Measurements from ENCODE around the gene HPX.
"Not testable (repeated sequence)": the region's sequence is repeated elsewhere in the genome, so short reads cannot be mapped to it uniquely, and the experiment has no call there.

The HPX gene

DNA sequence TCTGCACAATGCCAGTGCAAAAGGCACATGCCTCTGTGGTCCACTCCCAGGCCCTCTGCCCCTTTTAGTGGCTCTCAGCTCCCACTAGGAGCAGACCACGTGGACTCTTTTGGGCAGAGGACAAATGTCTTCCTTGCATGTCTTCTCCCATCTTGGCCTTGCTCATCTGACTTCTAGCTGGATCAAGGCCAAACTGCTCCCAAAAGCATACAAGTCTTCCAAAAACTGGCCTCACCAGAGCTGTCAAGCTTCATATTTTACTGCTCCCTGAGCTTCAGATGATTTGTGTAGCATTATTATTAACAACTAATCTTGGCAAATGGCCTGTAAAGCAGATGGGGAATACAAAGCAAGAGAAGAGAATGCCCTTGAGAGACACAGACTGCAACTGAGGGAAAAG, 43.6 kb downstream of the HPX start:
- H3K4me3 ChIP-seq (ENCODE audit: low read depth, low read length) = no peak overlapping the region
- TF ChIP-seq, protein P1, sequence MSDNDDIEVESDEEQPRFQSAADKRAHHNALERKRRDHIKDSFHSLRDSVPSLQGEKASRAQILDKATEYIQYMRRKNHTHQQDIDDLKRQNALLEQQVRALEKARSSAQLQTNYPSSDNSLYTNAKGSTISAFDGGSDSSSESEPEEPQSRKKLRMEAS (IDR thresholded peaks at IDR 0.05; ENCODE audit: low read depth, low read length) = no peak
- TF ChIP-seq MYC (IDR thresholded peaks at IDR 0.05; ENCODE audit: low read depth, low read length) (no peak), POLR2A (IDR thresholded peaks at IDR 0.05; ENCODE audit: extremely low read depth, insufficient read length) (no peak), CTCF (IDR thresholded peaks at IDR 0.05; ENCODE audit: low read depth, low read length) (no peak)
- no peak for DNase-seq (ENCODE audit: low read depth)

- no peak for DNase-seq (ENCODE audit: low read depth)
- TF ChIP-seq POLR2A (IDR thresholded peaks at IDR 0.05; ENCODE audit: extremely low read depth, insufficient read length) (no peak), MYC (IDR thresholded peaks at IDR 0.05; ENCODE audit: low read depth, low read length) (no peak), CTCF (IDR thresholded peaks at IDR 0.05; ENCODE audit: low read depth, low read length) (no peak)
- TF ChIP-seq, protein P1 (IDR thresholded peaks at IDR 0.05; ENCODE audit: low read depth, low read length) = no peak
These were observed 45.2 kb downstream of the HPX start for GRCh38 chr11:6395470-6396060.

DNA sequence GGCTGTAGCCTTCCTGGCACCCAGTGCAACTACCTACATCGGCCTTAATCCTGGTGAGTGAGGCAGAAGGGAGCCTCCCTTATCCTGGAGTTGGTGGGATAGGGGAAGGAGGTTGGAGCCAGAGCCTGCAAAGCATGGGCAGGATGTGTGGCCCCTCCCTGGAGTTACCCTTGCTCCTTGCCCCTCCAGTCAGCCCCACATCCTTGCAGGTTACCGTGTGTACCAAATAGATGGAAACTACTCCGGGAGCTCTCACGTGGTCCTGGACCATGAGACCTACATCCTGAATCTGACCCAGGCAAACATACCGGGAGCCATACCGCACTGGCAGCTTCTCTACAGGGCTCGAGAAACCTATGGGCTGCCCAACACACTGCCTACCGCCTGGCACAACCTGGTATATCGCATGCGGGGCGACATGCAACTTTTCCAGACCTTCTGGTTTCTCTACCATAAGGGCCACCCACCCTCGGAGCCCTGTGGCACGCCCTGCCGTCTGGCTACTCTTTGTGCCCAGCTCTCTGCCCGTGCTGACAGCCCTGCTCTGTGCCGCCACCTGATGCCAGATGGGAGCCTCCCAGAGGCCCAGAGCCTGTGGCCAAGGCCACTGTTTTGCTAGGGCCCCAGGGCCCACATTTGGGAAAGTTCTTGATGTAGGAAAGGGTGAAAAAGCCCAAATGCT, 46.7 kb downstream of the HPX start:
- TF ChIP-seq, protein P1 (IDR thresholded peaks at IDR 0.05; ENCODE audit: low read depth, low read length) = no peak
- no peak for TF ChIP-seq CTCF (IDR thresholded peaks at IDR 0.05; ENCODE audit: low read depth, low read length)
- no peak for TF ChIP-seq POLR2A (IDR thresholded peaks at IDR 0.05; ENCODE audit: extremely low read depth, insufficient read length)
- TF ChIP-seq MYC (IDR thresholded peaks at IDR 0.05; ENCODE audit: low read depth, low read length) = no peak
- H3K4me3 ChIP-seq (ENCODE audit: low read depth, low read length) = no peak overlapping the region
- no peak for DNase-seq (ENCODE audit: low read depth)

More at GRCh38 chr11:6395470-6396060, 45.2 kb downstream of the HPX start:
- no peak overlapping the region for H3K4me3 ChIP-seq (ENCODE audit: low read depth, low read length)

GRCh38 chr11:6392251-6392650, 48.5 kb downstream of the HPX start:
- not testable (repeated sequence) for DNase-seq (ENCODE audit: low read depth)

GRCh38 chr11:6391537-6392134, 49.2 kb downstream of the HPX start:
- DNase-seq (ENCODE audit: low read depth) = no peak
- no peak overlapping the region for H3K4me3 ChIP-seq (ENCODE audit: low read depth, low read length)
- no peak for TF ChIP-seq POLR2A (IDR thresholded peaks at IDR 0.05; ENCODE audit: extremely low read depth, insufficient read length)
- TF ChIP-seq, protein P1 (IDR thresholded peaks at IDR 0.05; ENCODE audit: low read depth, low read length) = no peak
- TF ChIP-seq MYC (IDR thresholded peaks at IDR 0.05; ENCODE audit: low read depth, low read length) = no peak
- TF ChIP-seq CTCF (IDR thresholded peaks at IDR 0.05; ENCODE audit: low read depth, low read length) = no peak

More at GRCh38 chr11:6392251-6392650, 48.5 kb downstream of the HPX start:
- not testable (repeated sequence) for H3K4me3 ChIP-seq (ENCODE audit: low read depth, low read length)

DNA sequence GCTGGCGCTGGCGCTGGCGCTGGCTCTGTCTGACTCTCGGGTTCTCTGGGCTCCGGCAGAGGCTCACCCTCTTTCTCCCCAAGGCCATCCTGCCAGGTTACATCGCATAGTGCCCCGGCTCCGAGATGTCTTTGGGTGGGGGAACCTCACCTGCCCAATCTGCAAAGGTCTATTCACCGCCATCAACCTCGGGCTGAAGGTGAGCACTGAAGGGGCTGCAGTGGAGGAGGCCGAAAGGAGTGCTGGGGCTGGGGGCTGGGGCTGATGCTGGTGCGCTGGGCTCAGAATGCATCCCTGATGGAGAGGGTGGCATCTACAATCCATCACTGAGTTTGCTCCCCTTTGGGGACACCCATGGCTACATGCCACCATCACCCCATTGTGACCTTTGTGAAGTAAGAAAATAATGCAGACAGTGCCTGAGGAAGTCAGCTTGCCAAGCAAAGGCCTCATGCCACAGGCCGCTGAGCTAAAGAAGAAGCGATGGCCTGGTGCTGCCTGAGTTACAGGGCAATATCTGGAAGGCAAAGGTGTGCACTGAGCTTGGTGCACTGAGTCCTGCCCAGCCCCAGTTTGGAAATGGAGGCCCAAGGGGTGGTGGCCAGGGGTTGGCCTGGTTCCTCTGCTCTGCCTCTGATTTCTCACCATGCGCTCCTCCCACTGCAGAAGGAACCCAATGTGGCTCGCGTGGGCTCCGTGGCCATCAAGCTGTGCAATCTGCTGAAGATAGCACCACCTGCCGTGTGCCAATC, 49.9 kb downstream of the HPX start:
- TF ChIP-seq CTCF (IDR thresholded peaks at IDR 0.05; ENCODE audit: low read depth, low read length) (no peak), MYC (IDR thresholded peaks at IDR 0.05; ENCODE audit: low read depth, low read length) (no peak), POLR2A (IDR thresholded peaks at IDR 0.05; ENCODE audit: extremely low read depth, insufficient read length) (no peak)
- TF ChIP-seq, protein P1 (IDR thresholded peaks at IDR 0.05; ENCODE audit: low read depth, low read length) = no peak
- DNase-seq (ENCODE audit: low read depth) = no peak
- peak overlapping the region; percentile 26 for H3K4me3 ChIP-seq (ENCODE audit: low read depth, low read length)
